Esophagus squamous epithelium (tissue), 4 donors: ENCODE results near the gene MFSD12.

Experiments
- POLR2A ChIP-seq, 4 donors: fragments of 450-650 bp; IDR thresholded peaks; one replicate each; pipeline ENCODE4 v1.6.1; 2017; ENCODE audit warnings: antibody characterized with exemption in 4 of 4, mild to moderate bottlenecking in 4 of 4, moderate library complexity in 3 of 4
- TF ChIP-seq, protein P1 (sequence below), 6 experiments: fragments of 450-650 bp in 4 of 6; fragments of 200-600 bp in 2 of 6; sonication (generic) in 2 of 6; IDR thresholded peaks; one replicate each; pipeline ENCODE4 v1.5.1; 2016 to 2019; ENCODE audit warnings: antibody characterized with exemption in 6 of 6, mild to moderate bottlenecking in 4 of 6, moderate library complexity in 4 of 6

GRCh38 chr19:3575949-3576673, 18.7 kb upstream of the MFSD12 start:
- TF ChIP-seq, protein P1, sequence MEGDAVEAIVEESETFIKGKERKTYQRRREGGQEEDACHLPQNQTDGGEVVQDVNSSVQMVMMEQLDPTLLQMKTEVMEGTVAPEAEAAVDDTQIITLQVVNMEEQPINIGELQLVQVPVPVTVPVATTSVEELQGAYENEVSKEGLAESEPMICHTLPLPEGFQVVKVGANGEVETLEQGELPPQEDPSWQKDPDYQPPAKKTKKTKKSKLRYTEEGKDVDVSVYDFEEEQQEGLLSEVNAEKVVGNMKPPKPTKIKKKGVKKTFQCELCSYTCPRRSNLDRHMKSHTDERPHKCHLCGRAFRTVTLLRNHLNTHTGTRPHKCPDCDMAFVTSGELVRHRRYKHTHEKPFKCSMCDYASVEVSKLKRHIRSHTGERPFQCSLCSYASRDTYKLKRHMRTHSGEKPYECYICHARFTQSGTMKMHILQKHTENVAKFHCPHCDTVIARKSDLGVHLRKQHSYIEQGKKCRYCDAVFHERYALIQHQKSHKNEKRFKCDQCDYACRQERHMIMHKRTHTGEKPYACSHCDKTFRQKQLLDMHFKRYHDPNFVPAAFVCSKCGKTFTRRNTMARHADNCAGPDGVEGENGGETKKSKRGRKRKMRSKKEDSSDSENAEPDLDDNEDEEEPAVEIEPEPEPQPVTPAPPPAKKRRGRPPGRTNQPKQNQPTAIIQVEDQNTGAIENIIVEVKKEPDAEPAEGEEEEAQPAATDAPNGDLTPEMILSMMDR (IDR thresholded peaks at IDR 0.05), result no peak
- no peak for TF ChIP-seq POLR2A (IDR thresholded peaks at IDR 0.05)
